Natural killer cell (primary cell): ENCODE data around the gene ZNF236. TPM values are rescaled to one million over a fixed set of nuclear protein-coding genes. Genes with fewer than 3 reads are reported as not detected.
A peak's percentile ranks its signal among the peaks of the same experiment; 100 is the strongest.

Source experiments
- ATAC-seq, 3 donors: fragments of 150-1000 bp in 2 of 3; fragments of 200-7000 bp in 1 of 3; cut with Tn5 transposase; 1 replicate in 1 of 3; 2 replicates in 2 of 3; pipeline ENCODE4 v1.10.0; 2021; ENCODE audit warnings: mild to moderate bottlenecking in 2 of 3, moderate library complexity in 2 of 3
- DNase-seq, 2 donors: peaks; one replicate each; pipeline versions ENCODE4 v3.0.0 to v3.0.0-alpha.2; 2013 to 2021; ENCODE audit warnings: mixed read lengths in 1 of 2
- H3K27ac ChIP-seq: one replicate; pipeline ENCODE4 v1.5.1; 2013; ENCODE audit warnings: mild to moderate bottlenecking, low read length
- H3K27me3 ChIP-seq: one replicate; pipeline ENCODE4 v1.6.1; 2013; ENCODE audit warnings: low read length; ENCODE audit not compliant: control insufficient read depth, insufficient read depth
- H3K36me3 ChIP-seq: one replicate; pipeline ENCODE4 v1.6.1; 2013; ENCODE audit warnings: low read length; ENCODE audit not compliant: control insufficient read depth, insufficient read depth
- H3K4me1 ChIP-seq: one replicate; pipeline ENCODE4 v1.6.1; 2013; ENCODE audit warnings: low read length; ENCODE audit not compliant: control insufficient read depth, insufficient read depth
- H3K4me3 ChIP-seq: one replicate; pipeline ENCODE4 v1.5.1; 2013; ENCODE audit warnings: low read length
- H3K9me3 ChIP-seq: one replicate; pipeline ENCODE4 v1.6.1; 2013; ENCODE audit warnings: low read length; ENCODE audit not compliant: control insufficient read depth, insufficient read depth
- H3K27ac Mint-ChIP-seq, 2 donors: one replicate each; pipeline ENCODE4 v1.8.0; 2022; ENCODE audit warnings: mild to moderate bottlenecking in 2 of 2, mixed read lengths in 2 of 2, moderate library complexity in 1 of 2
- H3K27me3 Mint-ChIP-seq, 2 donors: one replicate each; pipeline ENCODE4 v1.8.0; 2022; ENCODE audit warnings: low read depth in 2 of 2, mixed read lengths in 2 of 2
- H3K36me3 Mint-ChIP-seq: one replicate; pipeline ENCODE4 v1.8.0; 2022; ENCODE audit warnings: mixed read lengths
- H3K4me1 Mint-ChIP-seq, 2 donors: one replicate each; pipeline ENCODE4 v1.8.0; 2022; ENCODE audit warnings: mixed read lengths in 2 of 2
- H3K4me3 Mint-ChIP-seq: one replicate; pipeline ENCODE4 v1.8.0; 2022; ENCODE audit warnings: mild to moderate bottlenecking, moderate library complexity, mixed read lengths
- H3K9me3 Mint-ChIP-seq, 2 donors: one replicate each; pipeline ENCODE4 v1.8.0; 2022; ENCODE audit warnings: mixed read lengths in 2 of 2
- WGBS: methylation state at CpG from one replicate; pipeline ENCODE4 v1.1.7; 2013; ENCODE audit warnings: missing lambda C conversion rate; ENCODE audit not compliant: insufficient coverage; 5-methylcytosine and 5-hydroxymethylcytosine counted together
- intact Hi-C: fragments of 100-400 bp; cut with micrococcal nuclease; formaldehyde crosslinking; loops from one replicate; pipeline ENCODE4 v1.14.2; 2022
- total RNA-seq, 4 donors: library from RNA; stranded (reverse); fragments of 120-200 nt in 1 of 4; gene quantifications; one replicate each; pipeline versions ENCODE4 v1.2.3 to v1.2.4, GENCODE V29; 2013 to 2022
- TF ChIP-seq, protein P1 (sequence below): fragments of 200-600 bp; IDR thresholded peaks from one replicate; pipeline ENCODE4 v1.8.0; 2022; ENCODE audit warnings: antibody characterized with exemption

Gene ZNF236
- total RNA-seq, 3 donors from 2014 or later (not counting 1 experiment from before 2014, with no cell fraction given): 35.1 to 42.2 (median 39.7) TPM

DNA sequence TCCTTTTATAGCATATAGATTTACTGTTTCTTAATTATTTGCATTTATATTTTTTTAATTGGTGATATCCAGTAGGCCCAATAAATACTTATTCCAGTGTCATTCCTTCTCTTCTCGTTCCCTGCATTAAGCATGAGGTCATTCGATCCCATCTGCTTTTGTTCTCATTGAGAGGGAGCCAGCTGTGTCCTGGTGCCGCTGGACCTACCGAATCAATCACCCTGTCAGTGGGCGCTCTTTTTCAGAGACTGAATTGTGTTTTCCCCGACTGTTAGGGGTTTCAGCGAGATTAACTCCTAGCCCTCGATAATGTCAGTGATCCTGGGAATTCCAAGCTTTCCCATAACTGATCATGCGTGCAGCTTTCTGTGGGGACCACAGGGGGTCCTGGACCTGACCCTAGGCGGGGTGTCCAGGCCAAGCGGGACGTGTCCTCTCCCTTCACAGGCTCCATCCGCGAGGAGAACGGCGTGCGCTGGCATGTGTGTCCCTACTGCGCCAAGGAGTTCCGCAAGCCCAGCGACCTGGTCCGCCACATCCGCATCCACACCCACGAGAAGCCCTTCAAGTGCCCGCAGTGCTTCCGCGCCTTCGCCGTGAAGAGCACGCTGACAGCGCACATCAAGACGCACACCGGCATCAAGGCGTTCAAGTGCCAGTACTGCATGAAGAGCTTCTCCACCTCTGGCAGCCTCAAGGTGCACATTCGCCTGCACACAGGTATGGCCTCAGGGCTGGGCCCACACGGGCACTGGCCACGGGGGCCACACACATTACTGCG lies 72.4 kb downstream of the ZNF236 start:
- no peak for ATAC-seq
- Histone ChIP-seq H3K4me3 (no peak overlapping the region), H3K27ac (no peak overlapping the region), H3K9me3 (no peaks in the 10 kb centered on the region), H3K36me3 (peaks cover 44% of the 10 kb centered on the region), H3K27me3 (no peaks in the 10 kb centered on the region), H3K4me1 (no peaks in the 10 kb centered on the region)
- TF ChIP-seq, protein P1, sequence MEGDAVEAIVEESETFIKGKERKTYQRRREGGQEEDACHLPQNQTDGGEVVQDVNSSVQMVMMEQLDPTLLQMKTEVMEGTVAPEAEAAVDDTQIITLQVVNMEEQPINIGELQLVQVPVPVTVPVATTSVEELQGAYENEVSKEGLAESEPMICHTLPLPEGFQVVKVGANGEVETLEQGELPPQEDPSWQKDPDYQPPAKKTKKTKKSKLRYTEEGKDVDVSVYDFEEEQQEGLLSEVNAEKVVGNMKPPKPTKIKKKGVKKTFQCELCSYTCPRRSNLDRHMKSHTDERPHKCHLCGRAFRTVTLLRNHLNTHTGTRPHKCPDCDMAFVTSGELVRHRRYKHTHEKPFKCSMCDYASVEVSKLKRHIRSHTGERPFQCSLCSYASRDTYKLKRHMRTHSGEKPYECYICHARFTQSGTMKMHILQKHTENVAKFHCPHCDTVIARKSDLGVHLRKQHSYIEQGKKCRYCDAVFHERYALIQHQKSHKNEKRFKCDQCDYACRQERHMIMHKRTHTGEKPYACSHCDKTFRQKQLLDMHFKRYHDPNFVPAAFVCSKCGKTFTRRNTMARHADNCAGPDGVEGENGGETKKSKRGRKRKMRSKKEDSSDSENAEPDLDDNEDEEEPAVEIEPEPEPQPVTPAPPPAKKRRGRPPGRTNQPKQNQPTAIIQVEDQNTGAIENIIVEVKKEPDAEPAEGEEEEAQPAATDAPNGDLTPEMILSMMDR: no peak
- Mint-ChIP-seq H3K9me3 (no peaks in the 10 kb centered on the region), H3K4me3 (no peak overlapping the region), H3K27me3 (no peaks in the 10 kb centered on the region), H3K4me1 (no peaks in the 10 kb centered on the region), H3K36me3 (peaks cover 19% of the 10 kb centered on the region), H3K27ac (no peak overlapping the region)
- WGBS: 97% methylated on average over 37 of the region's 37 CpGs
- intact Hi-C loops: no loop called here
- no peak for DNase-seq

DNA sequence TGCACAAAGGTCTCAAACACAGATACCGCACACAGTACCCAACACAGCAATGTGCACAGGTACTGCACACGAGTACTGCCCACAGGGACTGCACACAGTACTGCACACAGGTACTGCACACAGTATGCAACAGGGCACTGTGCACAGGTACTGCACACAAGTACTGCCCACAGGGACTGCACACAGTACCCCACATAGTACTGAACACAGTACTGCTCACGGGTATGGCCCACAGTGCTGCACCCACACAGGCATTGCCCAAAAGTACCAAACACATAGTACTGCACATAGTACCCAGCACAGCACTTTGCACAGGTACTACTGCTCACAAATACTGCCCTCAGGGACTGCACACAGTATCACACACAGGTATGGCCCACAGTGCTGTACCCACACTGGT lies 73.1 kb downstream of the ZNF236 start:
- H3K4me3 Mint-ChIP-seq: no peak overlapping the region
- DNase-seq (no peak), ATAC-seq (no peak)
- H3K27me3 Mint-ChIP-seq: no peaks in the 10 kb centered on the region
- H3K4me3 ChIP-seq: no peak overlapping the region
- peaks cover 20% of the 10 kb centered on the region for H3K36me3 Mint-ChIP-seq
- H3K9me3 Mint-ChIP-seq: no peaks in the 10 kb centered on the region
- H3K27ac ChIP-seq: no peak overlapping the region
- TF ChIP-seq, protein P1: no peak
- H3K9me3 ChIP-seq: no peaks in the 10 kb centered on the region
- intact Hi-C loops: no loop called here
- no peaks in the 10 kb centered on the region for H3K4me1 ChIP-seq
- H3K36me3 ChIP-seq: peaks cover 46% of the 10 kb centered on the region
- no peak overlapping the region for H3K27ac Mint-ChIP-seq
- WGBS: 95% methylated on average over 3 of the region's 3 CpGs
- H3K4me1 Mint-ChIP-seq: no peaks in the 10 kb centered on the region
- no peaks in the 10 kb centered on the region for H3K27me3 ChIP-seq

DNA sequence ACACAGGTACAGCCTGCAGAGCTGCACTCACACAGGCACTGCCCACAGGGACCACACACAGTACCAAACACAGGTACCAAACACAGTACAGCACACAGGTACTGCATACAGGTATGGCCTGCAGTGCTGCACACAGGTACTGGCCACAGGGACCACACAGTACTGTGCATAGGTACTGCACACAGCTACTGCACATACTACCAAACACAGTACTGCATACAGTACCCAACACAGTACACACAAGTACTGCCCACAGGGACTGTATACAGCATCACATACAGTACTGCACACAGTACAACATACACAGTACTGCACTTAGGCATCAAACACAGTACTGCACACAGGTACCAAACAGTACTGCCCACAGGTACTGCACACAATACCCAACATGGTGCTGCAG lies 74.3 kb downstream of the ZNF236 start:
- TF ChIP-seq, protein P1: no peak
- ATAC-seq: peak in 1 of 3 donors; percentile 50
- Mint-ChIP-seq H3K36me3 (peaks cover 20% of the 10 kb centered on the region), H3K27me3 (no peaks in the 10 kb centered on the region), H3K27ac (no peak overlapping the region), H3K4me1 (no peaks in the 10 kb centered on the region), H3K4me3 (no peak overlapping the region), H3K9me3 (no peaks in the 10 kb centered on the region)
- Histone ChIP-seq H3K4me1 (no peaks in the 10 kb centered on the region), H3K36me3 (peaks cover 50% of the 10 kb centered on the region), H3K9me3 (no peaks in the 10 kb centered on the region), H3K27ac (no peak overlapping the region), H3K27me3 (no peaks in the 10 kb centered on the region), H3K4me3 (no peak overlapping the region)
- no peak for DNase-seq
- intact Hi-C loops: no loop called here

DNA sequence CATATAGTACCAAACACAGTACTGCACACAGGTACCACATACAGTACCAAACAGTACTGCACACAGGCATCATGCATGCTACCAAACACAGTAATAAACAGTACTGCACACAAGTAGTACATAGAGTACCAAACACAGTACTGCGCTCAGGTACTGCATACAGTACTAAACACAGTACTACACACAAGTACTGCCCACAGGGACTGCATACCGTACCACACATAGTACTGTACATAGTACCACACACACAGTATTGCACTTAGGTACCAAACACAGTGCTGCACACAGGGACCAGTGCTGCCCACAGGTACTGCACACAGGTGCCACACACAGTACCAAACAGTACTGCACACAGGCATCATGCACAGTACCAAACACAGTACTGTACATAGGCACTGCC lies 74.9 kb downstream of the ZNF236 start:
- DNase-seq (no peak), ATAC-seq (peak in 1 of 3 donors; percentile 22)
- Histone ChIP-seq H3K27ac (no peak overlapping the region), H3K27me3 (no peaks in the 10 kb centered on the region), H3K4me3 (no peak overlapping the region), H3K9me3 (no peaks in the 10 kb centered on the region), H3K36me3 (peaks cover 50% of the 10 kb centered on the region), H3K4me1 (no peaks in the 10 kb centered on the region)
- TF ChIP-seq, protein P1: no peak
- intact Hi-C loops: no loop called here
- H3K9me3 Mint-ChIP-seq: no peaks in the 10 kb centered on the region
- no peak overlapping the region for H3K27ac Mint-ChIP-seq
- peaks cover 20% of the 10 kb centered on the region for H3K36me3 Mint-ChIP-seq
- H3K4me1 Mint-ChIP-seq: no peaks in the 10 kb centered on the region
- H3K4me3 Mint-ChIP-seq: no peak overlapping the region
- H3K27me3 Mint-ChIP-seq: no peaks in the 10 kb centered on the region
- 100% methylated on average over 2 of the region's 2 CpGs for WGBS
